Right atrium auricular region (tissue), 2 donors: Measurements from ENCODE around the gene PRLH. TPM values are rescaled to one million over a fixed set of nuclear protein-coding genes. Genes with fewer than 3 reads are reported as not detected.
A peak's percentile ranks its signal among the peaks of the same experiment; 100 is the strongest.

ENCODE experiments used
- DNase-seq: peaks from one replicate; pipeline ENCODE4 v3.0.0-alpha.2; 2019; ENCODE audit warnings: low spot score
- H3K27ac ChIP-seq, 2 donors: fragments of 200-600 bp; sonication (generic); 1 replicate in 1 of 2; 2 replicates in 1 of 2; pipeline ENCODE4 v1.5.1; 2016 to 2019
- H3K27me3 ChIP-seq, 2 donors: fragments of 200-600 bp; sonication (generic); one replicate each; pipeline versions ENCODE4 v1.5.1 to v1.6.0; 2017 to 2019
- H3K36me3 ChIP-seq: fragments of 200-600 bp; sonication (generic); one replicate; pipeline ENCODE4 v1.5.1; 2016
- H3K4me1 ChIP-seq, 2 donors: fragments of 200-600 bp; sonication (generic); one replicate each; pipeline versions ENCODE4 v1.5.1 to v1.6.0; 2017 to 2019
- H3K4me3 ChIP-seq, 2 donors: fragments of 200-600 bp; sonication (generic); 1 replicate in 1 of 2; 2 replicates in 1 of 2; pipeline ENCODE4 v1.5.1; 2017 to 2019; ENCODE audit warnings: mild to moderate bottlenecking in 1 of 2, moderate library complexity in 1 of 2
- H3K9me3 ChIP-seq, 2 donors: fragments of 200-600 bp; sonication (generic); one replicate each; pipeline ENCODE4 v1.5.1; 2019
- CTCF ChIP-seq, 2 donors: fragments of 200-600 bp; sonication (generic); IDR thresholded peaks; one replicate each; pipeline ENCODE4 v1.5.1; 2019; ENCODE audit warnings: antibody characterized with exemption in 2 of 2
- total RNA-seq, 2 donors: library from RNA; depleted of rRNA; stranded (reverse); fragments of >200 nt; gene quantifications; one replicate each; pipeline ENCODE4 v1.1.0, GENCODE V29; 2016

PRLH gene
- total RNA-seq, 2 donors from 2014 or later: not detected

DNA sequence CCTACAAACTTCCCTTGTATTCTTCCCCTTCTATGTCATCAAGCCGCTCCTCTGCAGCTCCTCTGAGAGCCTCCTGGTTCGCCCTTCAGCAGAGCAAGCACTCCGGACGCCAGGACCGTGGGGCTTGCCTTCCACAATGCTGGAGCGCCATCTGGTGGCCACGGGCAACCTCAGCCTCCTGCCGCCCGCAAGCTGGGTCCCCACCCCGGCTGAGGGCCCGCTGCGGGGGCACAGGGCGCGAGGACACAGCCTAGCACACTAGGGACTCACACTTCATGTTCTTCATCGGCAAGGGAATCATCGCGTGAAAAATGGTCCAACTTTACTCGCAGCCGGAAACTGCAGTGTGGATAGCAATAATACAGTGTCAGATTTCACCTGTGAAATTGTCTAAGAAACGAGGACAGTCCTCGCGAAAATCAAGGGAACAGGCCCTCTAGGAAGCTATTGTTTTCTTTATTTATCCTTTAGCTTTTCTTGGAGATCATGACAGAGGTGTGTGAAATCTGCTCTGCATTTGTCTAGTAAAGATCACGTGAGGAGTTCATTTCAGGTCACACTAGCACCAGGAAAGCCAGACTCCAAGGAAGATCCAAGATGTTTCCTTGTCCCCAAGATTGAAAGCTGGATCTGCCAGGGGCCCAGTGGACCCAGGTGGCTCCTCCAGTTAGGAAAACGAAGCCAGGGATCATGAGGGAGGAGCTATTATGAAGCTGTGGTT lies 5.8 kb downstream of the PRLH start:
- no peak overlapping the region for H3K27ac ChIP-seq
- H3K4me3 ChIP-seq: no peak overlapping the region
- H3K27me3 ChIP-seq: no peaks in the 10 kb centered on the region
- no peaks in the 10 kb centered on the region for H3K36me3 ChIP-seq
- peak; percentile 90 for DNase-seq
- H3K4me1 ChIP-seq: peaks cover 0 to 5% of the 10 kb centered on the region in 2 donors
- H3K9me3 ChIP-seq: no peaks in the 10 kb centered on the region
- peak; percentile 93 to 99 for TF ChIP-seq CTCF (IDR thresholded peaks at IDR 0.05)

GRCh38 chr2:237572742-237573101 lies 6.3 kb downstream of the PRLH start:
- H3K27ac ChIP-seq: no peak overlapping the region
- H3K27me3 ChIP-seq: no peaks in the 10 kb centered on the region
- H3K36me3 ChIP-seq: no peaks in the 10 kb centered on the region
- H3K4me1 ChIP-seq: peaks cover 0 to 5% of the 10 kb centered on the region in 2 donors
- no peak for DNase-seq
- H3K9me3 ChIP-seq: no peaks in the 10 kb centered on the region
- no peak overlapping the region for H3K4me3 ChIP-seq
- TF ChIP-seq CTCF (IDR thresholded peaks at IDR 0.05): no peak

- Histone ChIP-seq H3K4me3 (no peak overlapping the region), H3K27ac (no peak overlapping the region), H3K27me3 (no peaks in the 10 kb centered on the region), H3K9me3 (no peaks in the 10 kb centered on the region), H3K36me3 (no peaks in the 10 kb centered on the region), H3K4me1 (peaks cover 0 to 5% of the 10 kb centered on the region in 2 donors)
- no peak for TF ChIP-seq CTCF (IDR thresholded peaks at IDR 0.05)
- no peak for DNase-seq
Measured at GRCh38 chr2:237573721-237574415, 7.5 kb downstream of the PRLH start.

DNA sequence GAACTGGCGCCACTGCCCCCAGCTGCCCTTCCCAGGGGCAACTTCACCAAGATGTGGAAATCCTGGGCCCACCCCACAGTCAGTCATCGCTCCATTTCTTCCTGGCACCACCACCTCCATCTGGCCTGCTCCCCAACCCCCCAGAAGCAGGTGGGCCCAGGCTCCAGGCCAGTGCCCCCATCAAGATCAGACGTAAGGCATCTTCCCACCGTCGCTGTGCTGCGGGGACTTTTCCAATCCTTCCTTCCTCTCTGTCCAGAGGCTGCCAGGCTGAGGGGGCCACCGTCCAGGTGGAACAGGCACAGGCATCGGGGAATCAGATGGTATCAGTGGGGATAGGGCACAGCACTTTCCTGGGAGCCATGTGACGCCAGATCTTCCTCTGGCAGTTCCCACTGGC lies 8.1 kb downstream of the PRLH start:
- Histone ChIP-seq H3K9me3 (no peaks in the 10 kb centered on the region), H3K27ac (no peak overlapping the region), H3K36me3 (no peaks in the 10 kb centered on the region), H3K4me3 (no peak overlapping the region), H3K27me3 (no peaks in the 10 kb centered on the region), H3K4me1 (peaks cover 0 to 5% of the 10 kb centered on the region in 2 donors)
- DNase-seq: no peak
- no peak for TF ChIP-seq CTCF (IDR thresholded peaks at IDR 0.05)

DNA sequence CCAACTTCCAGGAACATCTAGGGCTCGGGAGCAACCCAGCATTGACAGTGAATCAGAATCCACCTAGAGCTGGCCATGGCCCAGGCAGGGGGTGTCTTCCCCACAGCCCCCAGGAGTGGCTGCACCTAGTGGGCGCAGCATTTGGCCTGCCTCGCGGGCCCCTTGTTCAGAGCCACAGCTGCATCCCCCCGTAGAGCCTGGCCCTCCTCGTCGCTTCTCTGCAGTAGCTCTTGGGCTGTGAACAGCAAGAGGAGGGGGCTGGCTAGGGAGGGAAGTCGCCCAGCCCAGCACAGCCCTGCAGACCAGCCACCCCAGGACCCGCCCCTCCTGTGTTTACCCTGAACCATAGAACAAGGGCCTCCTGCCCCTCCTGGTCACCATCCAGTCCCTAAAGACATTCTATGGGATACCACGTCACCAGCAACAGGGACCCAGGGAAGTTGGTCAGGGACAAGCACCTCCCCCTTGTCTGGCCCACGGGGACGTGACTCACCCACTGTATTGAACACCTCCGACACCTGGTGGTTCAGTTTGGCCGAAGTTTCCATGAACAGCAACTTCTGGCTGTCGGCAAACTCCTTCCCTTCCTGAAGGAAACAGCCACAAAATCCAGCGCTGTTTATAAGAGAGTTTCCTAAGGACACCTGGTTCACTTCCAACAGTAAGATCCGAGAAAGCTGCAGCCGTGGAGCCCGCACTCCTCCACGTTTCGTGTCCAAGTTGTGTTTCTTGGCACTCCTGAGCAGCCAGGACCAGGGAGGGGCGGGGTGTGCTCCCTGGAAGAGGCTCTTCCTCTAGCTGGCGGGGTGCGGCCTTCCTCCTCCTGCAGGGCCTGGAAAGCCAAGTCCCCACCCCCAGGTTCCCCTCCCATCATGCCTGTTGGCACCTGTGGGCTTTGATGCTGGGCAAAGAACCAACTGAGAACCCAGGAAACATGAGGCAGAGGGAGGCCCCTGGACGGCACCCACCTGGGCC lies 8.8 kb downstream of the PRLH start:
- Histone ChIP-seq H3K36me3 (no peaks in the 10 kb centered on the region), H3K27me3 (no peaks in the 10 kb centered on the region), H3K4me1 (peaks cover 0 to 5% of the 10 kb centered on the region in 2 donors), H3K4me3 (no peak overlapping the region), H3K9me3 (no peaks in the 10 kb centered on the region), H3K27ac (no peak overlapping the region)
- DNase-seq: no peak
- TF ChIP-seq CTCF (IDR thresholded peaks at IDR 0.05): no peak
